ENCODE measurements around the gene GDAP2. TPM values are rescaled to one million over a fixed set of nuclear protein-coding genes. Genes with fewer than 3 reads are reported as not detected.

GDAP2 gene
- total and polyA plus RNA-seq, 2 donors (not counting 1 experiment from before 2014, with no cell fraction given) = 6.8 to 36.7 TPM

GRCh38 chr1:117832453-117832852 is 97.0 kb downstream of the GDAP2 start:
- no peaks in the 10 kb centered on the region for H3K4me1 Mint-ChIP-seq
- H3K4me3 ChIP-seq (ENCODE audit: control extremely low read depth in 1 of 5, extremely low read depth in 1 of 5, insufficient read depth in 1 of 5, low read depth in 2 of 5, low read length in 4 of 5) = no peak overlapping the region
- ChIA-PET POLR2A (no interaction called here), CTCF (no interaction called here)
- no peak overlapping the region for H3K27ac Mint-ChIP-seq
- H3K9ac ChIP-seq (ENCODE audit: low read length) = no peak overlapping the region
- no peaks in the 10 kb centered on the region for H4K20me1 ChIP-seq (ENCODE audit: control insufficient read depth, insufficient read depth, low read length, poor library complexity, severe bottlenecking)
- H3K4me1 ChIP-seq (ENCODE audit: control insufficient read depth in 2 of 2, insufficient read depth in 2 of 2, low read length in 2 of 2) = no peaks in the 10 kb centered on the region
- H3K27ac ChIP-seq (ENCODE audit: low read length in 2 of 2) = no peak overlapping the region
- DNase-seq (no peak), ATAC-seq (ENCODE audit: low read depth) (no peak)
- no peaks in the 10 kb centered on the region for H3K27me3 ChIP-seq (replicated peaks in 1 of 4; ENCODE audit: control extremely low read depth in 1 of 4, control insufficient read depth in 3 of 4, insufficient read depth in 4 of 4, low read length in 3 of 4)
- H3K9me3 Mint-ChIP-seq (ENCODE audit: insufficient read depth) = peaks cover 5% of the 10 kb centered on the region
- H3K9me3 ChIP-seq (ENCODE audit: control extremely low read depth in 1 of 3, control insufficient read depth in 2 of 3, insufficient read depth in 1 of 3, low read length in 2 of 3) = peaks cover 0 to 9% (median 0%) of the 10 kb centered on the region in 3 donors
- no peaks in the 10 kb centered on the region for H3K79me2 ChIP-seq (ENCODE audit: control insufficient read depth, insufficient read depth, low read length)
- H2AFZ ChIP-seq (ENCODE audit: insufficient read depth, low read depth, low read length, poor library complexity, severe bottlenecking) = no peak overlapping the region
- H3K27me3 Mint-ChIP-seq = no peaks in the 10 kb centered on the region
- no peak for TF ChIP-seq CTCF (IDR thresholded peaks at IDR 0.05)
- TF ChIP-seq EZH2 (IDR thresholded peaks at IDR 0.05; ENCODE audit: borderline replicate concordance, insufficient read depth, low read depth, low read length, poor library complexity, severe bottlenecking) = no peak
- no peak overlapping the region for H3K4me3 Mint-ChIP-seq
- intact Hi-C loops (cut with micrococcal nuclease) = no loop called here
- no peaks in the 10 kb centered on the region for H3K36me3 ChIP-seq (replicated peaks in 1 of 2; ENCODE audit: control extremely low read depth in 1 of 2, control insufficient read depth in 1 of 2, extremely low read depth in 1 of 2, insufficient read depth in 2 of 2, low read length in 1 of 2)
- no peak overlapping the region for H3K4me2 ChIP-seq (replicated peaks; ENCODE audit: low read depth, low read length, poor library complexity, severe bottlenecking)

- Histone ChIP-seq H4K20me1 (ENCODE audit: control insufficient read depth, insufficient read depth, low read length, poor library complexity, severe bottlenecking) (no peaks in the 10 kb centered on the region), H3K4me3 (ENCODE audit: control extremely low read depth in 1 of 5, extremely low read depth in 1 of 5, insufficient read depth in 1 of 5, low read depth in 2 of 5, low read length in 4 of 5) (no peak overlapping the region), H3K4me2 (replicated peaks; ENCODE audit: low read depth, low read length, poor library complexity, severe bottlenecking) (no peak overlapping the region), H3K9ac (ENCODE audit: low read length) (no peak overlapping the region), H3K36me3 (replicated peaks in 1 of 2; ENCODE audit: control extremely low read depth in 1 of 2, control insufficient read depth in 1 of 2, extremely low read depth in 1 of 2, insufficient read depth in 2 of 2, low read length in 1 of 2) (no peaks in the 10 kb centered on the region), H3K79me2 (ENCODE audit: control insufficient read depth, insufficient read depth, low read length) (no peaks in the 10 kb centered on the region), H3K4me1 (ENCODE audit: control insufficient read depth in 2 of 2, insufficient read depth in 2 of 2, low read length in 2 of 2) (no peaks in the 10 kb centered on the region), H2AFZ (ENCODE audit: insufficient read depth, low read depth, low read length, poor library complexity, severe bottlenecking) (no peak overlapping the region), H3K9me3 (ENCODE audit: control extremely low read depth in 1 of 3, control insufficient read depth in 2 of 3, insufficient read depth in 1 of 3, low read length in 2 of 3) (peaks cover 0 to 8% (median 0%) of the 10 kb centered on the region in 3 donors), H3K27me3 (replicated peaks in 1 of 4; ENCODE audit: control extremely low read depth in 1 of 4, control insufficient read depth in 3 of 4, insufficient read depth in 4 of 4, low read length in 3 of 4) (no peaks in the 10 kb centered on the region), H3K27ac (ENCODE audit: low read length in 2 of 2) (no peak overlapping the region)
- TF ChIP-seq CTCF (IDR thresholded peaks at IDR 0.05) (no peak), EZH2 (IDR thresholded peaks at IDR 0.05; ENCODE audit: borderline replicate concordance, insufficient read depth, low read depth, low read length, poor library complexity, severe bottlenecking) (no peak)
- ChIA-PET CTCF (no interaction called here), POLR2A (no interaction called here)
- H3K27ac Mint-ChIP-seq = no peak overlapping the region
- peaks cover 5% of the 10 kb centered on the region for H3K9me3 Mint-ChIP-seq (ENCODE audit: insufficient read depth)
- no peak overlapping the region for H3K4me3 Mint-ChIP-seq
- ATAC-seq (ENCODE audit: low read depth) (no peak), DNase-seq (no peak)
- intact Hi-C loops (cut with micrococcal nuclease) = no loop called here
- H3K4me1 Mint-ChIP-seq = no peaks in the 10 kb centered on the region
- WGBS (ENCODE audit: insufficient coverage) = 82% methylated on average over 4 of the region's 4 CpGs
- H3K27me3 Mint-ChIP-seq = no peaks in the 10 kb centered on the region
These were observed 99.2 kb downstream of the GDAP2 start for GRCh38 chr1:117830222-117830621.

All from B cell (primary cell).